PC-9 (cell line): ENCODE results near the gene ADH5. TPM values are rescaled to one million over a fixed set of nuclear protein-coding genes. Genes with fewer than 3 reads are reported as not detected.
"Not testable (repeated sequence)": the region's sequence is repeated elsewhere in the genome, so short reads cannot be mapped to it uniquely, and the experiment has no call there.

ENCODE experiments used
- BruUV-seq: library from RNA; stranded (reverse); fragments of 400-500 nt; replicated peaks from 2 replicates; lab custom pipeline; 2021; lab: Mats Ljungman, UMichigan
- CTCF ChIA-PET: fragments of 300-600 bp; sonication (Branson Sonifier 250); formaldehyde crosslinking; loops from one replicate; lab custom pipeline; 2022; ENCODE audit warnings: antibody characterized with exemption; lab: Charles Lee
- POLR2A ChIA-PET: fragments of 300-600 bp; sonication (Branson Sonifier 250); formaldehyde crosslinking; loops from one replicate; lab custom pipeline; 2022; ENCODE audit warnings: antibody characterized with exemption; ENCODE audit not compliant: unreplicated experiment; lab: Charles Lee
- DNase-seq, 2 experiments: peaks; one replicate each; pipeline versions ENCODE4 v3.0.0 to v3.0.0-alpha.2; 2015 to 2022; ENCODE audit warnings: mixed read lengths in 1 of 2
- H2AFZ ChIP-seq: fragments of 200-600 bp; sonication (generic); 2 replicates; pipeline ENCODE4 v1.8.1; 2017; ENCODE audit warnings: antibody characterized with exemption
- H3F3A ChIP-seq: fragments of 200-600 bp; sonication (generic); 2 replicates; pipeline ENCODE4 v1.8.1; 2017; ENCODE audit warnings: antibody characterized with exemption, mild to moderate bottlenecking, low read depth; ENCODE audit not compliant: insufficient read depth
- H3K27ac ChIP-seq: fragments of 200-600 bp; sonication (generic); 2 replicates; pipeline ENCODE4 v1.6.1; 2016; ENCODE audit warnings: mixed run types
- H3K27me3 ChIP-seq: fragments of 200-600 bp; sonication (generic); 2 replicates; pipeline ENCODE4 v1.6.1; 2016; ENCODE audit warnings: low read depth, mixed run types; ENCODE audit not compliant: insufficient read depth
- H3K36me3 ChIP-seq: fragments of 200-600 bp; sonication (generic); 2 replicates; pipeline ENCODE4 v1.6.1; 2016; ENCODE audit warnings: low read depth, mixed run types
- H3K4me1 ChIP-seq: fragments of 200-600 bp; sonication (generic); replicated peaks from 2 replicates; pipeline ENCODE4 v1.6.1; 2016; ENCODE audit warnings: mixed run types; ENCODE audit not compliant: insufficient read depth
- H3K4me2 ChIP-seq: fragments of 200-600 bp; sonication (generic); 2 replicates; pipeline ENCODE4 v1.6.1; 2017; ENCODE audit warnings: mixed run types
- H3K4me3 ChIP-seq: fragments of 200-600 bp; sonication (generic); 2 replicates; pipeline ENCODE4 v1.6.1; 2016; ENCODE audit warnings: mixed run types
- H3K79me2 ChIP-seq: fragments of 200-600 bp; sonication (generic); 2 replicates; pipeline ENCODE4 v1.6.1; 2017; ENCODE audit warnings: low read depth, mixed run types
- H3K9me2 ChIP-seq: fragments of 200-600 bp; sonication (generic); 2 replicates; pipeline ENCODE4 v1.8.1; 2017; ENCODE audit warnings: mild to moderate bottlenecking; ENCODE audit not compliant: insufficient read depth
- H3K9me3 ChIP-seq: fragments of 200-600 bp; sonication (generic); 2 replicates; pipeline ENCODE4 v1.8.1; 2016; ENCODE audit warnings: low read depth; ENCODE audit not compliant: insufficient read depth
- H4K20me1 ChIP-seq: fragments of 200-600 bp; sonication (generic); 2 replicates; pipeline ENCODE4 v1.8.1; 2017; ENCODE audit not compliant: insufficient read depth
- EZH2 ChIP-seq: fragments of 200-600 bp; sonication (generic); IDR thresholded peaks from 2 replicates; pipeline ENCODE4 v1.8.0; 2017; ENCODE audit warnings: antibody characterized with exemption, low read depth
- intact Hi-C: fragments of 100-400 bp; cut with micrococcal nuclease; formaldehyde crosslinking; loops from one replicate; pipeline ENCODE4 v1.10.0; 2022; ENCODE audit not compliant: unreplicated experiment
- total RNA-seq: library from RNA; stranded (reverse); gene quantifications from 2 replicates; pipeline ENCODE4 v1.2.3, GENCODE V29; 2021
- TF ChIP-seq, protein P1 (sequence below): fragments of 200-600 bp; sonication (generic); conservative IDR thresholded peaks from 2 replicates; pipeline ENCODE4 v1.6.1; 2017; ENCODE audit warnings: mixed run types, antibody characterized with exemption, mild to moderate bottlenecking, moderate library complexity

Gene ADH5
- total RNA-seq, 1 experiment from 2014 or later: 94.7 TPM

DNA sequence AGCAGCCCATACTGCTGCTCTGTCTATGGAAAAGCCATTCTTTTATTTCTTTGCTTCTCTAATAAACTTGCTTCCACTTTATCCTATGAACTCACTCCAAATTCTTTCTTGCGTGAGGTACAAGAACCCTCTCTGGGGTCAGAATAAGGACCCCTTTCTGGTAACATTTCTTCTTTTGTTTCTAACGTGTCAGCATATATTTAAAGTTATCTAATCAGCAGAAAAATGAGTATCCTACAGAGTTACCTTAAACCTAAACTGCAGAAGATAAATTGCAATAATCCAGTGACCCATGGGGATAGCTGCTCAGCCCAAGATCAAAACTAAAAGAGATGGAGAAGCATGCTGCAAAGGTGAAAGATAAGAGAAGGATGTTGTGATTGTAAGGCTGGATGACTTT is 4.0 kb downstream of the ADH5 start:
- ChIA-PET POLR2A (no interaction called here), CTCF (no interaction called here)
- H2AFZ ChIP-seq: no peak overlapping the region
- H3K4me2 ChIP-seq: no peak overlapping the region
- H4K20me1 ChIP-seq: 0 out of 2 replicates have a peak, but pooled peaks cover 2% of the 10 kb centered on the region
- 0 out of 2 replicates have a peak, but pooled peaks cover 4% of the 10 kb centered on the region for H3F3A ChIP-seq
- no peaks in the 10 kb centered on the region for H3K9me3 ChIP-seq
- H3K9me2 ChIP-seq: no peaks in the 10 kb centered on the region
- no peaks in the 10 kb centered on the region for H3K27me3 ChIP-seq
- H3K4me3 ChIP-seq: no peak overlapping the region
- no peak overlapping the region for H3K27ac ChIP-seq
- peaks cover 10% of the 10 kb centered on the region for H3K4me1 ChIP-seq
- H3K79me2 ChIP-seq: peaks cover 35% of the 10 kb centered on the region
- TF ChIP-seq, protein P1, sequence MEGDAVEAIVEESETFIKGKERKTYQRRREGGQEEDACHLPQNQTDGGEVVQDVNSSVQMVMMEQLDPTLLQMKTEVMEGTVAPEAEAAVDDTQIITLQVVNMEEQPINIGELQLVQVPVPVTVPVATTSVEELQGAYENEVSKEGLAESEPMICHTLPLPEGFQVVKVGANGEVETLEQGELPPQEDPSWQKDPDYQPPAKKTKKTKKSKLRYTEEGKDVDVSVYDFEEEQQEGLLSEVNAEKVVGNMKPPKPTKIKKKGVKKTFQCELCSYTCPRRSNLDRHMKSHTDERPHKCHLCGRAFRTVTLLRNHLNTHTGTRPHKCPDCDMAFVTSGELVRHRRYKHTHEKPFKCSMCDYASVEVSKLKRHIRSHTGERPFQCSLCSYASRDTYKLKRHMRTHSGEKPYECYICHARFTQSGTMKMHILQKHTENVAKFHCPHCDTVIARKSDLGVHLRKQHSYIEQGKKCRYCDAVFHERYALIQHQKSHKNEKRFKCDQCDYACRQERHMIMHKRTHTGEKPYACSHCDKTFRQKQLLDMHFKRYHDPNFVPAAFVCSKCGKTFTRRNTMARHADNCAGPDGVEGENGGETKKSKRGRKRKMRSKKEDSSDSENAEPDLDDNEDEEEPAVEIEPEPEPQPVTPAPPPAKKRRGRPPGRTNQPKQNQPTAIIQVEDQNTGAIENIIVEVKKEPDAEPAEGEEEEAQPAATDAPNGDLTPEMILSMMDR: no peak
- no peak for TF ChIP-seq EZH2
- DNase-seq: no peak
- no TSS peak for BruUV-seq
- H3K36me3 ChIP-seq: peaks cover 13% of the 10 kb centered on the region
- intact Hi-C loops: no loop called here

DNA sequence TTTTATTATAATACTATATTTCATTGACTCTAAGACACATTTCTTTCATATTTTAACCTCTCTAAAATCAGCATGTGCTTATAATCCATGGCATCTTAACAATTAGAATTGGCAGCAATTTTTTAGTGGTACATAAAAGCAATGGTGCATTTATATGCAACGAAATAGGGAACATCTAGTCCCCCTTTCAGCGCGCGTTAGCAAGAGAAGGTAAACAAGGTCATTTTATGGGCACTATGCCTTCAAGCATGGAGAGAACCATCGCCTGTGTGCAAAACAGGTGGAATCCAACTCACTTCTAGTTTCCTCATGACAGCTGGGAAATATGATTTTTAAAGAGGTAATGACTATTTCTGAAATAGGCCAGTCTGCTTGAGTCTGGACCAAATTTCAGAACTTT is 6.4 kb downstream of the ADH5 start:
- 0 out of 2 replicates have a peak, but pooled peaks cover under 1% of the 10 kb centered on the region for H3K4me1 ChIP-seq
- no peak overlapping the region for H3K4me2 ChIP-seq
- peaks cover 18% of the 10 kb centered on the region for H3K79me2 ChIP-seq
- no TSS peak for BruUV-seq
- no peak for TF ChIP-seq EZH2
- TF ChIP-seq, protein P1: no peak
- POLR2A ChIA-PET: no interaction called here
- CTCF ChIA-PET: no interaction called here
- DNase-seq: no peak
- no peaks in the 10 kb centered on the region for H3K9me3 ChIP-seq
- H3K27me3 ChIP-seq: no peaks in the 10 kb centered on the region
- H3K4me3 ChIP-seq: no peak overlapping the region
- peaks cover 23% of the 10 kb centered on the region for H3K36me3 ChIP-seq
- no peaks in the 10 kb centered on the region for H3F3A ChIP-seq
- no peak overlapping the region for H3K27ac ChIP-seq
- H3K9me2 ChIP-seq: no peaks in the 10 kb centered on the region
- no peak overlapping the region for H2AFZ ChIP-seq
- 0 out of 2 replicates have a peak, but pooled peaks cover 2% of the 10 kb centered on the region for H4K20me1 ChIP-seq
- intact Hi-C loops: no loop called here

DNA sequence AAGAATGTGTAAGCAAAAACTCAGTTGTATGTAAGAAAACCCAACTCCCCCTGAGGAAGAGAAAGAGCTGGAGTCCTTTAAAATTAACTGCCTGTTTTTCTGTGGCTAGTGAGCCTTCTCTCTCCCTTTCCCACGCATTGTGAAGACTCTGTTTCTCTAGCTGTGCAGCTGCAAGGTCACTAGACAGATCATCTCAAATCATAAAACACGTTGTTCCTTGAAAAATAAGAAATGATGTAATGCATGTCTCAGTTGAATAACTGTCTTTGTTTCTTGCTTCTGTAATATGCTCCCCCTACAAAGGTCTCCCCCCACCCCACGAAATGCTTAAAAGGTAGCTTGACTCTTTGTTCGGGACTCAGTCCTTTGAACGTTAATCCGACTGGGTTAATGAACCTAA is 7.7 kb downstream of the ADH5 start:
- H4K20me1 ChIP-seq, POLR2A ChIA-PET, H3K27me3 ChIP-seq, CTCF ChIA-PET, DNase-seq, H3K4me2 ChIP-seq, H3F3A ChIP-seq, H3K27ac ChIP-seq, H3K4me1 ChIP-seq, H2AFZ ChIP-seq, BruUV-seq, H3K9me3 ChIP-seq, intact Hi-C loops, H3K79me2 ChIP-seq, H3K4me3 ChIP-seq, H3K9me2 ChIP-seq: not testable (repeated sequence)
- peaks cover 32% of the 10 kb centered on the region for H3K36me3 ChIP-seq
